LHCN-M2 (cell line): Measurements from ENCODE around the gene OBSCN. TPM values are rescaled to one million over a fixed set of nuclear protein-coding genes. Genes with fewer than 3 reads are reported as not detected.

Experiments
- DNase-seq: peaks from one replicate; pipeline ENCODE4 v3.0.0-alpha.2; 2012; ENCODE audit warnings: low read depth
- total RNA-seq: library from RNA; depleted of rRNA; stranded (reverse); fragments of >200 nt; gene quantifications from 2 replicates; pipeline ENCODE4 v1.2.3, GENCODE V29; 2014

OBSCN gene
- total RNA-seq, 1 experiment from 2014 or later: 2.1 TPM

DNA sequence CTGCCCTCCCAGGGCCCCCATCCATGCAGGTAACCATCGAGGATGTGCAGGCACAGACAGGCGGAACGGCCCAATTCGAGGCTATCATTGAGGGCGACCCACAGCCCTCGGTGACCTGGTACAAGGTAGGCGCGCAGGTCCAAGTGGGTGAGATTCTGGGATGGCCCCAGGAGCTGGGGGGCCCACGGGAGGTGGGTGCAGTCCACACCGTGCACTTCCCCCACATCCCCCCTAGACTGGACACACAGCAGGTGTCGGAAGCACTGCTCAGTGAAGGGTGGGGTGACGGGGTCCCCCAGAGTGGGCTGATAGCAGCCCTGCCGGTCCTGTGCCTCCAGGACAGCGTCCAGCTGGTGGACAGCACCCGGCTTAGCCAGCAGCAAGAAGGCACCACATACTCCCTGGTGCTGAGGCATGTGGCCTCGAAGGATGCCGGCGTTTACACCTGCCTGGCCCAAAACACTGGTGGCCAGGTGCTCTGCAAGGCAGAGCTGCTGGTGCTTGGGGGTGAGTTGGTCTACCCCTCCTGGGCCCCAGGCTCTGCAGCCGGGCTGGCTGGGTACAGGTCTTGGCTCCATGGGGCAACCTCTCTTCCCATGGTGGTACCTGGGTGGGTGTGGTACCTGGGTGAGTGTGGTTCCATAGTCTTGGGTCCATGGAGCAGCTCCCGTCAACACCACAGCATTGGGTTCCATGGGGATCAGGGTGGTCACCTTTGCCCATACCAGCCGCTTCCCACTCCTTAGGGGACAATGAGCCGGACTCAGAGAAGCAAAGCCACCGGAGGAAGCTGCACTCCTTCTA lies 158.4 kb downstream of the OBSCN start:
- no peak for DNase-seq

DNA sequence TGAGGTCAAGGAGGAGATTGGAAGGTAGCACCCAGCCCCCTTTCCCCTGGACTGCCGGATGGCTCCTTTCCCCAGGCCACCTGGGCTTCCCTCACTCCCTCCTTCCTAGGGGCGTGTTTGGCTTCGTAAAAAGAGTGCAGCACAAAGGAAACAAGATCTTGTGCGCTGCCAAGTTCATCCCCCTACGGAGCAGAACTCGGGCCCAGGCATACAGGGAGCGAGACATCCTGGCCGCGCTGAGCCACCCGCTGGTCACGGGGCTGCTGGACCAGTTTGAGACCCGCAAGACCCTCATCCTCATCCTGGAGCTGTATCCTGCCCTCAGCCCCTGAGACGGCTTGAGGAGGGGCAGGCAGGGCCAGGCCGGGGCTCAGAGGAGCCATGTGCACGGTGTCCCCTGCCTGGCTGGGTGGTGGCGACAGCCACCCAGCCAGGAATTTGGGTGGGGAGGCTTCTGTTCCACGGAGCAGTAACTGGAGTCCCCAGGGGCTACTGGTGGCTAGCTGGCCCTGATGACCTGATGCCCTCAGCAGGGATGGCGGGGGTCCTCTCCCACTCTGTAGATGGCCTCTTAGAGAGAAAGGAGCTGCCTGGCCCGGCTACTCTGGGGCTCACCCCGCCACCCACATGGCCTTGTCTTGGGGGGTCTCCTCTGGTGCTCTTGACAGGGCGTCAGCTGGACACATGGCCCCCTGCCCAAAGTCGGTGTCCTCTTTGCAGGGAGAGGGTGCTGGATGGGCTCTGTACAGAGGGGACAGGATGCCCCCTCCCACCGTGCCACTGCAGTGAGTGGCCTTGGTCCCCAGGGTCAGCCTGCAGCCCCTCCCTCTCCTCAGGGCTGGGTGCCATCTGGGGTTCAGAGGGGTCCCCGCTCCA lies 159.3 kb downstream of the OBSCN start:
- DNase-seq: no peak

DNA sequence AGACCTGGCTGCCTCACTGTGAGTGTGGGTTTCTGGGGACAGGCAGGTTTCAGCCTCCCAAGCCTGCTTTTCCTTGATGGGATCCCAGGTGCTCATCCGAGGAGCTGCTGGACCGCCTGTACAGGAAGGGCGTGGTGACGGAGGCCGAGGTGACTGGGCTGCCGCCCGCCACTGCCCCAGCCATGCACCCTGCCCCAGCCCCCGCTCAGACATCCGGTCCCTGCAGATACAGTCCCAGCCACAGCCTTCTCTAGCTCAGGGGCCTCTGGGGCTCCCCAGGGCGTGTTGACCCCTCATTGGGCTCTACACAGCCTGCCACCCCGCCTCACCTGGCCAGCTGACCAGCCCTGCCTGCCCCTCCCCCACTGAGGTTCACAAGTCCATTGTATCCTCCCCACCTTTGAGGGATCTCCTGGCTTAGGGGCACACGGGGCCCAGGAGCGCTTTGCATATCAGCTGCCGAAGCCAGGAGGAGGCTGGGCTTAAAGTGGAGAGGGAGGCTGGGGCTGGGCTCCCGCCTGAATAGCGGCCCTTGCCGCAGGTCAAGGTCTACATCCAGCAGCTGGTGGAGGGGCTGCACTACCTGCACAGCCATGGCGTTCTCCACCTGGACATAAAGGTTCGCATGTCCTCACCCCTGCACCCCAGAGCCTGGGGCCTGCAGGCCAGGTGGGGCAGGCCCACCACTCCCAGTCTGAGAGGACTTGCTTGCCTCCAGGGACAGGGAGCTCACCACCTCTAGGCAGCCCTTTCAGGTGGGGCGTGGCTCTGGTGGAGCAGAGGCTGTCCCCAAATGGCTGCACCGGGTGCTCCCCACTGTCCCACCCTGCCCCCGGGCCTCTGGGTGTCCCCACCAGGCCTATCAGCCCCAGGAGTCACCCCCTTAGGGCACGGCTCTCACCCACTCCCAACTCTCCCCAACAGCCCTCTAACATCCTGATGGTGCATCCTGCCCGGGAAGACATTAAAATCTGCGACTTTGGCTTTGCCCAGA lies 160.3 kb downstream of the OBSCN start:
- no peak for DNase-seq

DNA sequence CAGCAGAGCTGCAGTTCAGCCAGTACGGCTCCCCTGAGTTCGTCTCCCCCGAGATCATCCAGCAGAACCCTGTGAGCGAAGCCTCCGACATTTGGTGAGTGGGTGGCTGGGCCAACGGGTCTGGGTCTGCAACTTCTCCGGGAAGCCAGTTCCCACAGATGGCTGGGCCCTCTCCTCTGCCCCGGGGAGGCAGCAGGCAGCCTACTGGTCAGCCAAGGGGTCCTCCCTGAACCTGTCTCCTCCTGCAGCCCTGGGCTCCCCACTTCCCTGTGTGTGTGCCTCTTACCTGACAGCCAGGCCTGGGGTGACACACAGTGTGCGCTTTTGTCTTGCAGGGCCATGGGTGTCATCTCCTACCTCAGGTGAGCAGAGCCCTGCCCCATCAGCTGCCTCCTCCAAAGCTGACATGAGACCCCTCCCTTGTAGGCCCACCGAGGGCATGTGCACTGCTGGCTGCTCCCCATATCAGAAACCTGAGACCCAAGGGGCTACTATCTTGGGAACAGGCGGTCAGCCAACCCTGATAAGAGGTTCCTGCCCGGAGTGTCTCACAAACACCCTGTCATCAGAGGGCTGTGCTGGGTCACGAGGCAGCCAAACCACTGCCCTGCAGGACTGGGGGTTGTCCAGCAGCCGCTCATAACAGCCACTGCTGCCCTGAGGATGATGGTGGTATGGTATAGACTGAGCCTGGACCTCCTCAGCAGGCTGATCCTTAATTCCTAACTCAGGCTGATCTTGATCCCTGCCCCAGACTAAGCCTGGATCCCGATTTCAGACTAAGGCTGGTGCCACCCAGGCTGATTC lies 161.2 kb downstream of the OBSCN start:
- DNase-seq: no peak

DNA sequence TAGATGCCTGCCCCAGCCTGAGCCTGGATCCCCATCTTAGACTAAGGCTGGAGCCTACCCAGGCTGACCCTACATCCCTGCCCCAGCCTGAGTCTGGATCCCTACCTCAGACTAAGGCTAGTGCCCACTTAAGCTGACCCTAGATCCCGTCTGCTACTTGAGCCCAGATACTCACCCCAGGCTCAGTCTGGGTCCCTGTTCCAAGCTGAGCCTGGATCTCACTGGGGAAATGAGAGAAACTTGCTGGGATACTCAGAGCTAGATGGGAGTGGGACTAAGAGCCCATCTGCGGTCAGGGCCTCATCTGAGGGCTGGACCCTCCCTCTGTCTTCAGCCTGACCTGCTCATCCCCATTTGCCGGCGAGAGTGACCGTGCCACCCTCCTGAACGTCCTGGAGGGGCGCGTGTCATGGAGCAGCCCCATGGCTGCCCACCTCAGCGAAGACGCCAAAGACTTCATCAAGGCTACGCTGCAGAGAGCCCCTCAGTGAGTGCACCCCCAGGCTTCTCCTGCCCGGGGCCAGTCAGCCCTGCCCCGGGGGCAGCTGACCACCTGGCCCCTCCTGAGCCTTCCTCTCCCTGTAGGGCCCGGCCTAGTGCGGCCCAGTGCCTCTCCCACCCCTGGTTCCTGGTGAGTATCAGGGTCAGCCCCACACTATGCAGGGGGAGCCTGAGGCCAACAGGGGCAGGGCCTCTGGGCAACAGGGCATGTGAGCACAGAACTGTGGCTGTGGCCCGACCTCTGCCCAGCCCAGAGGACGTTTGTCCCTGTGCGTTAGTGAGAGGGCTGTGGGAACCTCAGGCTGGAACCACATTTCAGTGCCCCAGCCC lies 162.0 kb downstream of the OBSCN start:
- no peak for DNase-seq

DNA sequence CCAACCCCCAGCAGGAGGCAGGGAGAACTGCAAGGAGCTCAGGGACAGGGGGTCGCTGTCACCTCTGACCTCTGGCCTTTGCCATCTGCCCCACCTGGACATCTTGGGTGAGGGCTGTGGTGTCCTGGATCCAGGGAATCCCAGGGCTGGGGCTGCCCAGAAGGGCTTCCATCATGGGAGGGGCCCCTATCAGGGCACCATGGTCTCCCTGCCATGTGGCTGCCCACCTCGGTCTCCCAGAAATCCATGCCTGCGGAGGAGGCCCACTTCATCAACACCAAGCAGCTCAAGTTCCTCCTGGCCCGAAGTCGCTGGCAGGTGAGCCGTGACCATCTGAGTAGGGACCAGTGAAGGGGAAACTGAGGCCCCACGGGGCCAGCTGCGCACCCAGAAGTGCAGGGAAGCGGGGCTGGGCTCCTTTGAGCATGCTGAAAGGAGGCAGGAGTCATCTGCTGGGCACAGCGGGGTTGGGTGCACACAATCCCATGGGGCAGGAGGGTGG lies 162.6 kb downstream of the OBSCN start:
- DNase-seq: no peak

DNA sequence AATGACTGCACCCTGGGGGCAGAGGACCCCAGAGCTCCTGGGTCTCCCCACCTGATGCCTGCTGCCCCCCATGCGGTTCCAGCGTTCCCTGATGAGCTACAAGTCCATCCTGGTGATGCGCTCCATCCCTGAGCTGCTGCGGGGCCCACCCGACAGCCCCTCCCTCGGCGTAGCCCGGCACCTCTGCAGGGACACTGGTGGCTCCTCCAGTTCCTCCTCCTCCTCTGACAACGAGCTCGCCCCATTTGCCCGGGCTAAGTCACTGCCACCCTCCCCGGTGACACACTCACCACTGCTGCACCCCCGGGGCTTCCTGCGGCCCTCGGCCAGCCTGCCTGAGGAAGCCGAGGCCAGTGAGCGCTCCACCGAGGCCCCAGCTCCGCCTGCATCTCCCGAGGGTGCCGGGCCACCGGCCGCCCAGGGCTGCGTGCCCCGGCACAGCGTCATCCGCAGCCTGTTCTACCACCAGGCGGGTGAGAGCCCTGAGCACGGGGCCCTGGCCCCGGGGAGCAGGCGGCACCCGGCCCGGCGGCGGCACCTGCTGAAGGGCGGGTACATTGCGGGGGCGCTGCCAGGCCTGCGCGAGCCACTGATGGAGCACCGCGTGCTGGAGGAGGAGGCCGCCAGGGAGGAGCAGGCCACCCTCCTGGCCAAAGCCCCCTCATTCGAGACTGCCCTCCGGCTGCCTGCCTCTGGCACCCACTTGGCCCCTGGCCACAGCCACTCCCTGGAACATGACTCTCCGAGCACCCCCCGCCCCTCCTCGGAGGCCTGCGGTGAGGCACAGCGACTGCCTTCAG lies 163.3 kb downstream of the OBSCN start:
- no peak for DNase-seq

DNA sequence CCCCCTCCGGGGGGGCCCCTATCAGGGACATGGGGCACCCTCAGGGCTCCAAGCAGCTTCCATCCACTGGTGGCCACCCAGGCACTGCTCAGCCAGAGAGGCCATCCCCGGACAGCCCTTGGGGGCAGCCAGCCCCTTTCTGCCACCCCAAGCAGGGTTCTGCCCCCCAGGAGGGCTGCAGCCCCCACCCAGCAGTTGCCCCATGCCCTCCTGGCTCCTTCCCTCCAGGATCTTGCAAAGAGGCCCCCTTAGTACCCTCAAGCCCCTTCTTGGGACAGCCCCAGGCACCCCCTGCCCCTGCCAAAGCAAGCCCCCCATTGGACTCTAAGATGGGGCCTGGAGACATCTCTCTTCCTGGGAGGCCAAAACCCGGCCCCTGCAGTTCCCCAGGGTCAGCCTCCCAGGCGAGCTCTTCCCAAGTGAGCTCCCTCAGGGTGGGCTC lies 163.9 kb downstream of the OBSCN start:
- no peak for DNase-seq

DNA sequence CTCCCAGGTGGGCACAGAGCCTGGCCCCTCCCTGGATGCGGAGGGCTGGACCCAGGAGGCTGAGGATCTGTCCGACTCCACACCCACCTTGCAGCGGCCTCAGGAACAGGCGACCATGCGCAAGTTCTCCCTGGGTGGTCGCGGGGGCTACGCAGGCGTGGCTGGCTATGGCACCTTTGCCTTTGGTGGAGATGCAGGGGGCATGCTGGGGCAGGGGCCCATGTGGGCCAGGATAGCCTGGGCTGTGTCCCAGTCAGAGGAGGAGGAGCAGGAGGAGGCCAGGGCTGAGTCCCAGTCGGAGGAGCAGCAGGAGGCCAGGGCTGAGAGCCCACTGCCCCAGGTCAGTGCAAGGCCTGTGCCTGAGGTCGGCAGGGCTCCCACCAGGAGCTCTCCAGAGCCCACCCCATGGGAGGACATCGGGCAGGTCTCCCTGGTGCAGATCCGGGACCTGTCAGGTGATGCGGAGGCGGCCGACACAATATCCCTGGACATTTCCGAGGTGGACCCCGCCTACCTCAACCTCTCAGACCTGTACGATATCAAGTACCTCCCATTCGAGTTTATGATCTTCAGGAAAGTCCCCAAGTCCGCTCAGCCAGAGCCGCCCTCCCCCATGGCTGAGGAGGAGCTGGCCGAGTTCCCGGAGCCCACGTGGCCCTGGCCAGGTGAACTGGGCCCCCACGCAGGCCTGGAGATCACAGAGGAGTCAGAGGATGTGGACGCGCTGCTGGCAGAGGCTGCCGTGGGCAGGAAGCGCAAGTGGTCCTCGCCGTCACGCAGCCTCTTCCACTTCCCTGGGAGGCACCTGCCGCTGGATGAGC lies 164.5 kb downstream of the OBSCN start:
- DNase-seq: no peak

DNA sequence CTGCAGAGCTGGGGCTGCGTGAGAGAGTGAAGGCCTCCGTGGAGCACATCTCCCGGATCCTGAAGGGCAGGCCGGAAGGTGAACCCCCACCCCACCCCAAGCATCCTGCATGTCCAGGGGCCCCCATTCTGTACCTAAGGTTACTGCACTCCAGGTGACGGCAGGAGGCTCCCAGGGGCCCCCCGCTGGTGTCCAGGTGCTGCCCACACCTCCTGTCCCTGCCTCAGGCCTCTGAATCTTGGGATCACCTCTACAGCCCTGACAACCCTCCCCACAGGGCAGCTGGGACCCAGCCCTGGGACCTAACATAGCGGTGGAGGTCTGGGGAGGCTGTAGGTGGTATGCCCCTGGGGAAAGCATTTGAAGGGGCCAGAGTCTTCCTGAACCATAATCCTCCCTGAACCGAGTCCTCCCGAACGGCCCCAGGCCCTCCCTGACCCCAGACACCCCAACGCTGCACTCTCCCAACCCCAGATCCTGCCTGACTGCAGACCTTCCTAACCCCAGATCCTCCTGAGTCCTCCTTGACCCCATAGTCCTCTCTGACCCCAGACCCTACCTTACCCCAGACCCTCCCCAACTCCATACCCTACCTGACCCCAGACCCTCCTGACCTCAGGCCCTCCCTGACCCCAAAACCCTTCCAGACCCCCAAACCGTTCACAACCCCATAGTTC lies 165.3 kb downstream of the OBSCN start:
- DNase-seq: no peak

DNA sequence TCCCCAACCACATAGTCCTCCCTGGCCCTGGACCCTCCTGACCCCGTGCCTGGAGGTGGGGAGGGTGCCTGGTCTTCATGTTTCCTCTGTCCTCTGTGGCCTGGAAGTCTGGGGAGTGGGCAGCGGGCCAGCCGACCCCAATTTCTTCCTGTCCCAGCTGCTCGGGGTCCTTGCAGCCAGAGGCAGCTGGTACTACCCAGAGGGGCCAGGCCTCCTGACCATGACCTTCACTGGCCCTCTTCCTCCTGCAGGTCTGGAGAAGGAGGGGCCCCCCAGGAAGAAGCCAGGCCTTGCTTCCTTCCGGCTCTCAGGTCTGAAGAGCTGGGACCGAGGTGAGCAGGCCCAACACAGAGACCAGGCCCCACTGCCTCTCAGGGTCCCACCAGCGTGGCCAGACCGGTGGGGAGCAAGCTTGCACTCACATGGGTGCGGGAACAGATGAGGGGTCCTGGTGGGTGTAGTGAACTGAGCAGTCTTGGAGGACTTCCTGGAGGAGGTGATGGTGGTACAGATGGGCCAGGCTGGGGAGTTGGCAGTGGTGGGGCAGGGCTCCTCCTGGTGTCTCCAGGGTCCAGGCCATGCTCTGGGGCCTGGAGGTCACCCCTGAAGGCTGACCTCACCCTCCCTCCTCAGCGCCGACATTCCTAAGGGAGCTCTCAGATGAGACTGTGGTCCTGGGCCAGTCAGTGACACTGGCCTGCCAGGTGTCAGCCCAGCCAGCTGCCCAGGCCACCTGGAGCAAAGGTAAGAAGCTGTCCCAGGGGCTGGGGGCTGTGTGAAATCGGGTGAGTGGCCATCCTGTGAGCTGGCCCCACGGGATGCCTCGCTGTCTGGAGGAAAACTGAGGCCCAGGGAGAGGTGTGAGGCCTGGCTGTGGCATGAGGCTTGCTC lies 166.1 kb downstream of the OBSCN start:
- no peak for DNase-seq

DNA sequence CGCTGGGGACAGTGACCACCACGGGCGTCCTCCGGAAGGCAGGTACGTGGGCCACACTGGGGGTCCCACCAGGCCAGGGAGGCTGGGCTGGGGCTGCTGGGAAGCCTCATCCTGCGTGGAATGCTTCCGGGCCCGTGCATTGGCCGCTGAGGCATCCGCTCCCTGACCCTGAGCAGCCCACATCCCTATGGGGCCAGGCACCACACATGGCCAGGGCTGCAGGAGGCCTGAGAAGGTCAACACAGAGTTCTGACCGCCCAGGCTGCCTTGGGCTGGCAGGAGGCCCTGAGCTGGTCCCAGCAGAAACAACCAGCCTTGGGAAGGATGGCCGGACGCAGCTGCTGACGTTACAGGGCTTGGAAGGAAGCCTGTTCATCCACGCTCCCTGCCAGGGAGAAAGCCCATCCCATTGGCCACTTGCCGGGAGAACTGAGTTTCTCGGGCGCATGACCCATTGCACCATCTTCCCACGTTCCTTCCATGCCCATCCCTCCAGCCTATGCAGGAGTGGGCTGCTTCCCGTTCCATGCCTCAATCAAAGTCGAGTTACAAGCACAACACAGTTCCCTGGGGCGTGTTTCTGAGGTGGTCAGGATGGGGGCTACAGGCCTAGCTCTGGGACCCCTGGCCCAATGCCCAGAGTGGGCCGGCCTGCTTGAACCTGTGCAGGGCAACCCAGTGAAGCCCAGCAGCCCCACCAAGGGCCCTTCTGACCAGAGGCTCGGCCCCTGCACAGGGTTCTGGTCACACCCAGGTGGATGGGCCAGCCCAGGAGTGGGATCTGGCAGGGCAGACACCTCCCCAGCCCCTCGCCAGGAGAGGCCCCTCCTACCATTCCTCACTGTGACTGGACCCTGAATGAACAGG lies 167.1 kb downstream of the OBSCN start:
- DNase-seq: peak; percentile 72

DNA sequence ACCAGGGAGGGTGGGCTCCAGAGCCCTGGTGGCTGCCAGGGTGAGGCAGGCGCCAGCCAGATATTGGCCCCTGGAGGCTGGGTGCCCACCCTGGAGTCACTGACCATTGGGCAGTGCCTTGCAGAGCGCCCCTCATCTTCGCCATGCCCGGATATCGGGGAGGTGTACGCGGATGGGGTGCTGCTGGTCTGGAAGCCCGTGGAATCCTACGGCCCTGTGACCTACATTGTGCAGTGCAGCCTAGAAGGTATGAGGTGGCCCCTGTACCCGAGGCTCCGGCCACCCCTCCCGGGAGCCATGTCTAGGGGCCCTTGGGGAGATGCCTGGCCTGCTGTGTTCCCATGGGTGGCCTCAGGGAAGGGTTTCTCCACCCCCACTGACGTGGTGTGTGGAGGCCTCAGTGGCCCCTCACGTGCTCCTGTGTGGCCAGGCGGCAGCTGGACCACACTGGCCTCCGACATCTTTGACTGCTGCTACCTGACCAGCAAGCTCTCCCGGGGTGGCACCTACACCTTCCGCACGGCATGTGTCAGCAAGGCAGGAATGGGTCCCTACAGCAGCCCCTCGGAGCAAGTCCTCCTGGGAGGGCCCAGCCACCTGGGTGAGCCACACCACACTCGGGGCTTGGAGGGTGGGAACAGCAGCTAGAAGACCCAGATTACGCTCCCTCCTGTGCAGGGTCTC lies 167.9 kb downstream of the OBSCN start:
- DNase-seq: no peak

DNA sequence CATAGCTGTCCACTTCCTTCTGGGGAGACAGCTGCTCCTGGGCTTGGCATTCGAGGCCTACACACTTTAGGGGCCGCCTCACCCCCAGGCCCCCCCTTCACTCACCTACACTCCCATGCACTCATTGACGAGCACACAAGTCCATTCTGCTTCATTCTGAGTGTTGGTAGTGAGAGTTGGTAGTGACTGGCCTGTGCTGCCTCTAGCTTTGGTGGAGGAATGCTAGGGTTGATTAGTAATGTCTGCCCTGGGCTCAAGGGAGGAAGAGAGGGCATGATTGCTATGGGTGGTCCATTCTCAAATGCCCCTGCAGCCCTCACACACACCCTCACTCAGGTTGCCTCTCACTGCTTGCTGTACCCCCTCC lies 168.4 kb downstream of the OBSCN start:
- DNase-seq: peak; percentile 2
